ENCODE results near the gene ANKRD63.

ANKRD63 gene

GRCh38 chr15:40282869-40283614 lies at the start of gene ANKRD63:
TSS of gene ANKRD63 (minus strand) at chr15:40283064. CDS start at chr15:40282586, 478 bp downstream.
- Histone ChIP-seq H3K27me3 (ENCODE audit: insufficient read depth, insufficient read length) (peaks cover 35% of the 10 kb centered on the region), H3K9ac (ENCODE audit: insufficient read length, low read depth) (peak within 1 kb of the TSS; percentile 83), H3K4me1 (ENCODE audit: insufficient read depth, insufficient read length) (peaks cover 19% of the 10 kb centered on the region), H3K36me3 (ENCODE audit: insufficient read depth, insufficient read length, low read length) (peaks cover under 1% of the 10 kb centered on the region), H3K4me3 (ENCODE audit: insufficient read length, low read depth) (peak within 1 kb of the TSS; percentile 67), H3K9me3 (ENCODE audit: insufficient read depth, low read length) (no peaks in the 10 kb centered on the region)
- DNase-seq (ENCODE audit: low read depth, low spot score), result no peak
- TF ChIP-seq SUZ12 (IDR thresholded peaks at IDR 0.05; ENCODE audit: extremely low read depth, insufficient read depth, insufficient read length), result no peak
- no peak for TF ChIP-seq YY1 (IDR thresholded peaks at IDR 0.05; ENCODE audit: insufficient read depth, insufficient read length)
- TF ChIP-seq ZNF274 (IDR thresholded peaks at IDR 0.05; ENCODE audit: low read depth, low read length), result no peak

GRCh38 chr15:40332113-40332781 lies 49.4 kb upstream of the ANKRD63 start:
- Histone ChIP-seq H3K4me3 (ENCODE audit: insufficient read length, low read depth) (no peak overlapping the region), H3K4me1 (ENCODE audit: insufficient read depth, insufficient read length) (peaks cover 12% of the 10 kb centered on the region), H3K9me3 (ENCODE audit: insufficient read depth, low read length) (no peaks in the 10 kb centered on the region), H3K27me3 (ENCODE audit: insufficient read depth, insufficient read length) (no peaks in the 10 kb centered on the region), H3K36me3 (ENCODE audit: insufficient read depth, insufficient read length, low read length) (peaks cover 24% of the 10 kb centered on the region), H3K9ac (ENCODE audit: insufficient read length, low read depth) (no peak overlapping the region)
- no peak for DNase-seq (ENCODE audit: low read depth, low spot score)
- no peak for TF ChIP-seq ZNF274 (IDR thresholded peaks at IDR 0.05; ENCODE audit: low read depth, low read length)
- TF ChIP-seq YY1 (IDR thresholded peaks at IDR 0.05; ENCODE audit: insufficient read depth, insufficient read length), result no peak
- no peak for TF ChIP-seq SUZ12 (IDR thresholded peaks at IDR 0.05; ENCODE audit: extremely low read depth, insufficient read depth, insufficient read length)

- H3K4me1 ChIP-seq (ENCODE audit: insufficient read depth, insufficient read length), result peaks cover 9% of the 10 kb centered on the region
- no peaks in the 10 kb centered on the region for H3K27me3 ChIP-seq (ENCODE audit: insufficient read depth, insufficient read length)
- TF ChIP-seq ZNF274 (IDR thresholded peaks at IDR 0.05; ENCODE audit: low read depth, low read length), result no peak
- TF ChIP-seq YY1 (IDR thresholded peaks at IDR 0.05; ENCODE audit: insufficient read depth, insufficient read length), result no peak
- no peak for TF ChIP-seq SUZ12 (IDR thresholded peaks at IDR 0.05; ENCODE audit: extremely low read depth, insufficient read depth, insufficient read length)
- no peak for DNase-seq (ENCODE audit: low read depth, low spot score)
- H3K9me3 ChIP-seq (ENCODE audit: insufficient read depth, low read length), result no peaks in the 10 kb centered on the region
- H3K4me3 ChIP-seq (ENCODE audit: insufficient read length, low read depth), result no peak overlapping the region
- peaks cover 28% of the 10 kb centered on the region for H3K36me3 ChIP-seq (ENCODE audit: insufficient read depth, insufficient read length, low read length)
- no peak overlapping the region for H3K9ac ChIP-seq (ENCODE audit: insufficient read length, low read depth)
These were observed 48.8 kb upstream of the ANKRD63 start for GRCh38 chr15:40331637-40332036.

- H3K9ac ChIP-seq (ENCODE audit: insufficient read length, low read depth), result no peak overlapping the region
- no peak for DNase-seq (ENCODE audit: low read depth, low spot score)
These were observed 48.2 kb upstream of the ANKRD63 start for GRCh38 chr15:40331026-40331425.

GRCh38 chr15:40330368-40330836 lies 47.5 kb upstream of the ANKRD63 start:
- Histone ChIP-seq H3K27me3 (ENCODE audit: insufficient read depth, insufficient read length) (no peaks in the 10 kb centered on the region), H3K4me1 (ENCODE audit: insufficient read depth, insufficient read length) (peaks cover 7% of the 10 kb centered on the region), H3K9me3 (ENCODE audit: insufficient read depth, low read length) (no peaks in the 10 kb centered on the region), H3K36me3 (ENCODE audit: insufficient read depth, insufficient read length, low read length) (peaks cover 38% of the 10 kb centered on the region), H3K9ac (ENCODE audit: insufficient read length, low read depth) (no peak overlapping the region), H3K4me3 (ENCODE audit: insufficient read length, low read depth) (no peak overlapping the region)
- DNase-seq (ENCODE audit: low read depth, low spot score), result no peak
- no peak for TF ChIP-seq ZNF274 (IDR thresholded peaks at IDR 0.05; ENCODE audit: low read depth, low read length)
- TF ChIP-seq SUZ12 (IDR thresholded peaks at IDR 0.05; ENCODE audit: extremely low read depth, insufficient read depth, insufficient read length), result no peak
- TF ChIP-seq YY1 (IDR thresholded peaks at IDR 0.05; ENCODE audit: insufficient read depth, insufficient read length), result no peak

More at GRCh38 chr15:40331026-40331425, 48.2 kb upstream of the ANKRD63 start:
- H3K36me3 ChIP-seq (ENCODE audit: insufficient read depth, insufficient read length, low read length), result peaks cover 32% of the 10 kb centered on the region
- peaks cover 9% of the 10 kb centered on the region for H3K4me1 ChIP-seq (ENCODE audit: insufficient read depth, insufficient read length)
- no peaks in the 10 kb centered on the region for H3K9me3 ChIP-seq (ENCODE audit: insufficient read depth, low read length)
- H3K4me3 ChIP-seq (ENCODE audit: insufficient read length, low read depth), result no peak overlapping the region
- no peaks in the 10 kb centered on the region for H3K27me3 ChIP-seq (ENCODE audit: insufficient read depth, insufficient read length)
- TF ChIP-seq SUZ12 (IDR thresholded peaks at IDR 0.05; ENCODE audit: extremely low read depth, insufficient read depth, insufficient read length) (no peak), ZNF274 (IDR thresholded peaks at IDR 0.05; ENCODE audit: low read depth, low read length) (no peak), YY1 (IDR thresholded peaks at IDR 0.05; ENCODE audit: insufficient read depth, insufficient read length) (no peak)

- Histone ChIP-seq H3K4me3 (ENCODE audit: insufficient read length, low read depth) (no peak overlapping the region), H3K9me3 (ENCODE audit: insufficient read depth, low read length) (no peaks in the 10 kb centered on the region), H3K27me3 (ENCODE audit: insufficient read depth, insufficient read length) (no peaks in the 10 kb centered on the region), H3K36me3 (ENCODE audit: insufficient read depth, insufficient read length, low read length) (peaks cover 38% of the 10 kb centered on the region), H3K9ac (ENCODE audit: insufficient read length, low read depth) (no peak overlapping the region), H3K4me1 (ENCODE audit: insufficient read depth, insufficient read length) (peaks cover 10% of the 10 kb centered on the region)
- no peak for DNase-seq (ENCODE audit: low read depth, low spot score)
- TF ChIP-seq SUZ12 (IDR thresholded peaks at IDR 0.05; ENCODE audit: extremely low read depth, insufficient read depth, insufficient read length) (no peak), ZNF274 (IDR thresholded peaks at IDR 0.05; ENCODE audit: low read depth, low read length) (no peak), YY1 (IDR thresholded peaks at IDR 0.05; ENCODE audit: insufficient read depth, insufficient read length) (no peak)
These were observed 46.9 kb upstream of the ANKRD63 start for GRCh38 chr15:40329804-40330203.

GRCh38 chr15:40328751-40329150 lies 45.9 kb upstream of the ANKRD63 start:
- H3K27me3 ChIP-seq (ENCODE audit: insufficient read depth, insufficient read length), result no peaks in the 10 kb centered on the region
- H3K4me3 ChIP-seq (ENCODE audit: insufficient read length, low read depth), result no peak overlapping the region
- no peak for DNase-seq (ENCODE audit: low read depth, low spot score)
- no peaks in the 10 kb centered on the region for H3K9me3 ChIP-seq (ENCODE audit: insufficient read depth, low read length)
- no peak for TF ChIP-seq YY1 (IDR thresholded peaks at IDR 0.05; ENCODE audit: insufficient read depth, insufficient read length)
- no peak for TF ChIP-seq SUZ12 (IDR thresholded peaks at IDR 0.05; ENCODE audit: extremely low read depth, insufficient read depth, insufficient read length)
- no peak for TF ChIP-seq ZNF274 (IDR thresholded peaks at IDR 0.05; ENCODE audit: low read depth, low read length)
- no peak overlapping the region for H3K9ac ChIP-seq (ENCODE audit: insufficient read length, low read depth)
- peaks cover 38% of the 10 kb centered on the region for H3K36me3 ChIP-seq (ENCODE audit: insufficient read depth, insufficient read length, low read length)
- peaks cover 9% of the 10 kb centered on the region for H3K4me1 ChIP-seq (ENCODE audit: insufficient read depth, insufficient read length)

Data from NT2/D1 (cell line).